Small intestine (tissue), 7 donors: ENCODE results near the gene ATG13. TPM values are rescaled to one million over a fixed set of nuclear protein-coding genes. Genes with fewer than 3 reads are reported as not detected.
A peak's percentile ranks its signal among the peaks of the same experiment; 100 is the strongest.

Experiments used
- DNase-seq, 2 donors: peaks; one replicate each; pipeline versions ENCODE4 v3.0.0 to v3.0.0-alpha.2; 2013
- FAIRE-seq: peaks from 2 replicates; lab custom pipeline; 2012; peaks lifted over from hg19 to GRCh38; lab: Jason Lieb, UNC
- H3K27ac ChIP-seq, 3 donors: one replicate each; pipeline ENCODE4 v1.5.1; 2013; ENCODE audit warnings: low read length in 2 of 3, mild to moderate bottlenecking in 2 of 3, control low read depth in 1 of 3, inconsistent platforms in 1 of 3, low read depth in 1 of 3, moderate library complexity in 1 of 3
- H3K27me3 ChIP-seq, 3 donors: one replicate each; pipeline ENCODE4 v1.6.1; 2013; ENCODE audit warnings: low read length in 3 of 3, inconsistent platforms in 1 of 3; ENCODE audit not compliant: control insufficient read depth in 3 of 3, insufficient read depth in 3 of 3
- H3K36me3 ChIP-seq, 3 donors: one replicate each; pipeline ENCODE4 v1.6.1; 2013; ENCODE audit warnings: low read length in 3 of 3, inconsistent platforms in 1 of 3, low read depth in 1 of 3, mild to moderate bottlenecking in 1 of 3, moderate library complexity in 1 of 3; ENCODE audit not compliant: control insufficient read depth in 3 of 3, insufficient read depth in 2 of 3
- H3K4me1 ChIP-seq, 3 donors: one replicate each; pipeline ENCODE4 v1.6.1; 2013; ENCODE audit warnings: low read length in 2 of 3, inconsistent platforms in 1 of 3, low read depth in 1 of 3, mild to moderate bottlenecking in 1 of 3, moderate library complexity in 1 of 3; ENCODE audit not compliant: control insufficient read depth in 3 of 3, insufficient read depth in 2 of 3
- H3K4me3 ChIP-seq, 3 donors: one replicate each; pipeline ENCODE4 v1.5.1; 2013; ENCODE audit warnings: low read length in 3 of 3, control low read depth in 1 of 3, inconsistent platforms in 1 of 3, low read depth in 1 of 3, mild to moderate bottlenecking in 1 of 3, moderate library complexity in 1 of 3
- H3K9me3 ChIP-seq, 2 donors: one replicate each; pipeline ENCODE4 v1.6.1; 2013; ENCODE audit warnings: low read depth in 1 of 2, low read length in 1 of 2; ENCODE audit not compliant: control insufficient read depth in 2 of 2, insufficient read depth in 1 of 2
- WGBS, 3 donors: extraction: QIAGEN DNeasy Blood & Tissue Kit; methylation state at CpG; one replicate each; pipeline ENCODE4 v1.1.7; 2013; 5-methylcytosine and 5-hydroxymethylcytosine counted together
- polyA plus RNA-seq, 4 donors: library from polyadenylated mRNA; stranded (reverse) in 3 of 4; unstranded in 1 of 4; fragments of 200-250 nt in 3 of 4; fragments of 120-200 nt in 1 of 4; gene quantifications; one replicate each; pipeline versions ENCODE4 v1.2.1 to v1.2.3, GENCODE V29; 2013
- donor health status: healthy with polysubstance abuse.
- donor health status: control.
- donor health status: control.
- donor health status: Bipolar disorder and iron deficiency.
- donor health status: healthy.

ATG13 gene
- polyA plus RNA-seq, 4 donors: 35.7 to 55.3 (median 37.4) TPM

DNA sequence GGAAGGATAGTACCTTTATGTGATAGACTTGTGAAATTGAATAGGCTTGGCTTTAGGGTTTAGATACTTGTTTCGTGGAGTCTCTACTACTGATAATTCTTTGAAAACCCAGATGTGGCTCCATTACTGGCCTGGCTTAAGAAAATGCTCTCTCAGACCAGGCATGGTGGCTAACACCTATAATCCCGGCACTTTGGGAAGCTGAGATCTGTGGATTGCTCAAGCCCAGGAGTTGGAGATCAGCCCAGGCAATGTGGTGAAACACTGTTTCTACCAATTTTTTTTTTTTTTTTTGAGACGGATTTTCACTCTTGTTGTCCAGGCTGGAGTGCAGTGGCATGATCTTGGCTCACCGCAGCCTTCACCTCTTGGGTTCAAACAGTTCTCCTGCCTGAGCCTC, 40.9 kb downstream of the ATG13 start:
- Histone ChIP-seq H3K4me1 (peaks cover 0 to 5% (median 0%) of the 10 kb centered on the region in 3 donors), H3K27ac (no peak overlapping the region), H3K27me3 (no peaks in the 10 kb centered on the region), H3K36me3 (peaks cover 17 to 53% (median 31%) of the 10 kb centered on the region in 3 donors), H3K4me3 (no peak overlapping the region), H3K9me3 (no peaks in the 10 kb centered on the region)
- no peak for DNase-seq
- 90 to 96% (median 91%) methylated on average over 4 of the region's 4 CpGs for WGBS, 3 donors
- FAIRE-seq: no peak

DNA sequence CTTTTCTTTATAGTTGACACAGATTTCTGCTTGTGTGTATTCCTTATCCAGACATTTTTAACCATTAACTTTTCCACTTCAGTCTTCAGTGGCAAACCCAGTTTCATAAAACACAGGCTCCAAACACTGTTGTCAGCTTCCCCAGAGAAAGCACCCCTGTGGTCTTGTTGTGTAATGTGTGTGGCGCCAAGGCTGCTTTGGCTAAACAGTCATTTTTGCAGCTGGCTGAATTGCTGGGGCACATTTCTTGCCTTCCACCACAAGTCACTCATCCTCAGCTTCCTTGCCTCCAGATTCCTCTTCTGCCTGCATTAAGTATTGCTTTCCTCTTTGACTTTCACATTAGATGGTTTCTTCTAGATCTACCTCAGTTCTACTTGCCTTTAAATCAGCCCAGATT, 42.6 kb downstream of the ATG13 start:
- DNase-seq (peak in 1 of 2 donors; percentile 29), FAIRE-seq (no peak)
- Histone ChIP-seq H3K9me3 (no peaks in the 10 kb centered on the region), H3K36me3 (peaks cover 17 to 58% (median 34%) of the 10 kb centered on the region in 3 donors), H3K27me3 (no peaks in the 10 kb centered on the region), H3K4me1 (peaks cover 0 to 5% (median 0%) of the 10 kb centered on the region in 3 donors), H3K27ac (no peak overlapping the region), H3K4me3 (no peak overlapping the region)
- WGBS, 3 donors: 96 to 100% (median 96%) methylated on average over 1 of the region's 1 CpG

DNA sequence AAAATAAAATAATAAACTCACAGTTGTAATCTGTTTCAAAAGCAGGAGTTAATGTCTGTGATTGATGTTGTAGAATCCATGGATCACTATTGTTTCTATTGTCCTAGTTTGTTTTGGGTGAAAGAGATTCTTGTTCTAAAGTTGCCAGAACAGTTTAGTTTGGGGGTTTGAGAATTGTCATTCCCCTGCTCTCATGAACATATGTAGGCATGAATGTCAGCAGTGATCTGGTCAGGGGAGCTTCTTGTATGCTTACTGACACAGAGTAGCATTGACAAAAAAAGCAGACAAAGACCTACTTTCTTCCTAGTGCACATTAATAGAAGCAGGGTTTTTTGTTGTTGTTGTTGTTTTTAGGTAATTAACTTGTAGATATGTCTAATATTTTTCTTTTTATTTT, 44.5 kb downstream of the ATG13 start:
- Histone ChIP-seq H3K9me3 (no peaks in the 10 kb centered on the region), H3K27me3 (no peaks in the 10 kb centered on the region), H3K4me1 (peaks cover 0 to 5% (median 0%) of the 10 kb centered on the region in 3 donors), H3K27ac (no peak overlapping the region), H3K4me3 (no peak overlapping the region), H3K36me3 (peaks cover 21 to 67% (median 38%) of the 10 kb centered on the region in 3 donors)
- FAIRE-seq (no peak), DNase-seq (no peak)

DNA sequence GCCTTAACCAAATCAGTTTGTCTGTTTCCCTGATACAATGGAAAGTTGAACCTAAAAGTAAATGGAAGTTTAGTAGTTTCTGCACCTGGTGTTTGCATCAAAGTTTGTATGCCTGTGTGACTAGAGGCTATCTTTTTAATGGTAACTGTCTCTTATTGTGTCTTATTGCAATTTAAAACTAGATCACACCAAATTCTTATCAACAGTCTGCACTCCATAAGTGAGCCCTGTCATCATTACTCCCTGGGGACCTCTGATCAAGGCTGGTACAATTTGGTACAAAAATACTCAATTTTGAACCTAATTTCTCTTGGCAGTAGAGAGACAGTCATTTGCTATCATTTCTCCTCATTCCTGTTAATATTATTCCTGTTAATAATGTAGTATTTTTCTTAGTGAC, 45.0 kb downstream of the ATG13 start:
- no peaks in the 10 kb centered on the region for H3K27me3 ChIP-seq
- H3K36me3 ChIP-seq: peaks cover 21 to 67% (median 38%) of the 10 kb centered on the region in 3 donors
- H3K4me3 ChIP-seq: no peak overlapping the region
- no peak overlapping the region for H3K27ac ChIP-seq
- peaks cover 0 to 5% (median 0%) of the 10 kb centered on the region in 3 donors for H3K4me1 ChIP-seq
- DNase-seq (no peak), FAIRE-seq (no peak)
- H3K9me3 ChIP-seq: no peaks in the 10 kb centered on the region

DNA sequence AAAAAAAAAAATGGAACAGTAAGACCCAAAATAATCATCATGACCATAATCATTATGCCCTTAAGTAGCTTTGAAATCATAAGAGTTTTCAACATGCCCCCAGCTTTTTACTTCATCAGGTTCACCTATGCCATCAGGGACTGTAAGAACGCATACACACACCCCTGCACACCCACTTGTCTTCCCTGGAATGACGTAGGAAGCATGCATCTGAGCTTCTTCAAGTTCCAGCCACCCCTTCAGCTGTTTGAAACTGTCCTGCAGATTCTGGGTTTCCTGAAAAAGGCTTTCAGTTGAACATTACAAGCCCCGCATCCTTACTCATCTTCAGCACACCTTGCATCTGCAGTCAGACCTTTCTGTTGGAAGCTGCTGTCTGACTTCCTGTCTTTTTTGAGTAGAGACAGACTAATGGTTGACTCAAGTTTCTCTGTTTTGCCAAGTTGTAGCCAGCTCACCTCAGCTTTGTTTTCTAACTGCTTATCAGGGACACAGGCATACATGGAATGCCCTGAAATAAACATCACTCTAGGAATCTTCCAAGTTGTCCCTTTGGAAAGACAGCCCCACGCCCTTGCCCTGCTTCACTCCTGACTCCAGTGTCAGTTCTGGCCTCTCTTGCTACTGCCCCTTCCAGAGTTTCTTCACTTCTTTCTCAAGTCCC, 46.1 kb downstream of the ATG13 start:
- 87 to 96% (median 92%) methylated on average over 4 of the region's 4 CpGs for WGBS, 3 donors
- Histone ChIP-seq H3K27ac (no peak overlapping the region), H3K27me3 (no peaks in the 10 kb centered on the region), H3K4me3 (no peak overlapping the region), H3K9me3 (no peaks in the 10 kb centered on the region), H3K36me3 (peaks cover 13 to 67% (median 37%) of the 10 kb centered on the region in 3 donors), H3K4me1 (peaks cover 0 to 5% (median 0%) of the 10 kb centered on the region in 3 donors)
- FAIRE-seq (no peak), DNase-seq (no peak)

DNA sequence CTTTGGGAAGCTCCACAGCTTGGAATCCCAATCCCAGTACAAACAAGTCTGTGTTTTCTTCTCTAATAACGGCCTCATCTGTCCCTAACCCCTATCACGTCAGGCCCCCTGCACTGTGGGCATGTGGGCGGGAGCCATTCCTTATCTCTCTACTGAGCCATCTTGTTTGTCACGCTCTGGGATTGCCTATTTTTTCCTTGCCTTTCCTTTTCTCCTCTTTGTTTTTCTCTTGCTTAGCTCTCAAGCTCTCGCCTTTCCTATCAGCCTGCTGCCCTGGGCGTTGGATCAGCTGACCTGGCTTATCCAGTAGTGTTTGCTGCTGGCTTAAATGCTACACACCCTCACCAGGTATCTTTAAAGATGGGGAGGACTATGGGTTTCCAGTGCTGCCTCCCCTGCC, 47.3 kb downstream of the ATG13 start:
- no peak for FAIRE-seq
- H3K27ac ChIP-seq: peak overlapping the region in 1 of 3 donors; percentile 61
- no peak overlapping the region for H3K4me3 ChIP-seq
- peaks cover 17 to 70% (median 38%) of the 10 kb centered on the region in 3 donors for H3K36me3 ChIP-seq
- no peaks in the 10 kb centered on the region for H3K27me3 ChIP-seq
- no peaks in the 10 kb centered on the region for H3K9me3 ChIP-seq
- peaks cover 0 to 3% (median 0%) of the 10 kb centered on the region in 3 donors for H3K4me1 ChIP-seq
- DNase-seq: no peak
- WGBS, 3 donors: 71 to 76% (median 76%) methylated on average over 6 of the region's 6 CpGs

DNA sequence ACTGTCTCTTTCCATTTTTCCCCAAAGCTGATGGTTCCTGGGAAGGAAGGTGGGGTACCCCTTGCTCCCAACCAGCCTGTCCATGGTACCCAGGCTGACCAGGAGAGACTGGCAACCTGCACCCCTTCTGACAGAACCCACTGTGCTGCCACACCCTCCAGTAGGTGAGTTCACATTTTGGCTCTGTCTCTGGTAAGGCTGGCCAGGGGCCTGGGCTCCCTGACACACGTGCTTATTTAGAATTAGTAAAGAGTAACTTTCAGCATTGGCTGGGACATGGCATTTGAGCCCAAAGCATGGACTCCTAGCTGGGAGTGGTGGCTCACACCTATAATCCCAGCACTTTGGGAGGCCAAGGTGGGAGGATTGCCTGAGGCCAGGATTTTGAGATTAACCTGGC, 48.0 kb downstream of the ATG13 start:
- FAIRE-seq (no peak), DNase-seq (no peak)
- no peak overlapping the region for H3K4me3 ChIP-seq
- WGBS, 3 donors: 82 to 88% (median 88%) methylated on average over 1 of the region's 1 CpG
- H3K9me3 ChIP-seq: no peaks in the 10 kb centered on the region
- H3K36me3 ChIP-seq: peaks cover 17 to 78% (median 38%) of the 10 kb centered on the region in 3 donors
- H3K27me3 ChIP-seq: no peaks in the 10 kb centered on the region
- H3K4me1 ChIP-seq: no peaks in the 10 kb centered on the region
- peak overlapping the region in 1 of 3 donors; percentile 12 for H3K27ac ChIP-seq

DNA sequence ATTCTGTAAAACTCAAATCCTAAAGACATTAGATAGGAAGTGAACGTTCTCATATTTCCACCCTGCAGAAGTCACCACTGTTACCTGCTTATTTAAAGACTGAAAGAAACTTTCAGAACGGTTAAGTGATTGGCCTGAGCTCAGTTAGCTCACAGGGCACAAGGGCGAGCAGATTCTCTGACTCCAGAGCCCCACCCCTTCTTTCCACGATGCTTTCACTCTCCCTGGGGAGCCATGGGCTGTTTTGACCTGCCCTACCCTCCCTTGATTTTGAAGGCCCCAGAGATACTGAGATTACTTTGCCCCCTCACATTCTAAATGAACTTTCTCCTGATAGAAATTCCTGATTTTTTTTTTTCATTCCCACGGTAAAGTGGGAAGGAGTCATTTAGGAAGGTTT, 49.2 kb downstream of the ATG13 start:
- Histone ChIP-seq H3K27me3 (no peaks in the 10 kb centered on the region), H3K9me3 (no peaks in the 10 kb centered on the region), H3K27ac (no peak overlapping the region), H3K36me3 (peaks cover 18 to 78% (median 36%) of the 10 kb centered on the region in 3 donors), H3K4me1 (no peaks in the 10 kb centered on the region), H3K4me3 (no peak overlapping the region)
- FAIRE-seq (no peak), DNase-seq (no peak)
- WGBS, 3 donors: 53 to 58% (median 54%) methylated on average over 5 of the region's 5 CpGs
